Fibroblast of skin of abdomen (primary cell): ENCODE data around the gene TPPP3.

ENCODE experiments used
- DNase-seq: peaks from one replicate; pipeline ENCODE4 v3.0.0-alpha.2; 2013

TPPP3 gene

DNA sequence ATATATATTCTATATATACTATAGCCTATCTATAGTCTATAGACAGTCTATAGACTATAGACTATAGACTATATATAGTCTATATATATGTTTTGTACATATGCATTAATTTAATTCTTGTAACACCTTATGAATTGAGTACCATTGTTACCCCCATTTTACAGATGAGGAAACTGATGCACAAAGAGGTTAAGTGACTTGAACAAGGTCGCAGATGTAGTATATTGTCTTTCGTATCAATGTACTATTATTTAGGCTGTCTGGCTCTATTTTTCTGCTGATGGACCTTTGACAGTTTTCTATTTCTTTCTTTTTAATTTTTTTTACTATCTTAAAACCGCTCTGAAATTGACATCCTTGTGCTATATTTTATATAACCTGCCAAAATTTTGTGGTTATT is 52.0 kb downstream of the TPPP3 start:
- no peak for DNase-seq
